Hepatocyte (in vitro differentiated cells): ENCODE measurements around the gene SPOCK3.

Experiments used
- EZH2 ChIP-seq: fragments of 200-600 bp; sonication (generic); IDR thresholded peaks from 2 replicates; pipeline ENCODE4 v1.6.1; 2016; ENCODE audit warnings: antibody characterized with exemption, mild to moderate bottlenecking, borderline replicate concordance
- TF ChIP-seq, protein P1 (sequence below): fragments of 200-600 bp; sonication (generic); IDR thresholded peaks from 2 replicates; pipeline ENCODE4 v1.5.1; 2016; ENCODE audit warnings: antibody characterized with exemption, mild to moderate bottlenecking; ENCODE audit not compliant: poor library complexity

DNA sequence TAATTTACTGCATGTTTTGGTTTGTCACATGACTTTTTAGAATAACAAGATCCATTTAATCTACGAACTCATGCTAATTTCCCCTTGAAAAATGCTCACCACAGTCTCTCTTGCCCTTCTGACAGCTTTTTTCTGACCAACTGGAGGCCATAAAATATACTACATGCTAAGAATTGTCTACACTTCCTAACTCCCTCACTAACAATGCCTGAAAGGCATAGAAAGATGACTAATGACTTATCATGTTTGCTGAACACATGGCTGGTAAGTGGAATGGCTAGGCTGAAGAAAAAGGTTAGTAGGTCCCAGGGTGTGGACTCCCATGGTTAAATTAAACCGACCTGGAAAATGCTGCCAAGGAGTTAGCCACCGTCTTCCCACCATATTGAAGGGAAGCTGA is 309.9 kb downstream of the SPOCK3 start:
- TF ChIP-seq EZH2 = no peak
- TF ChIP-seq, protein P1, sequence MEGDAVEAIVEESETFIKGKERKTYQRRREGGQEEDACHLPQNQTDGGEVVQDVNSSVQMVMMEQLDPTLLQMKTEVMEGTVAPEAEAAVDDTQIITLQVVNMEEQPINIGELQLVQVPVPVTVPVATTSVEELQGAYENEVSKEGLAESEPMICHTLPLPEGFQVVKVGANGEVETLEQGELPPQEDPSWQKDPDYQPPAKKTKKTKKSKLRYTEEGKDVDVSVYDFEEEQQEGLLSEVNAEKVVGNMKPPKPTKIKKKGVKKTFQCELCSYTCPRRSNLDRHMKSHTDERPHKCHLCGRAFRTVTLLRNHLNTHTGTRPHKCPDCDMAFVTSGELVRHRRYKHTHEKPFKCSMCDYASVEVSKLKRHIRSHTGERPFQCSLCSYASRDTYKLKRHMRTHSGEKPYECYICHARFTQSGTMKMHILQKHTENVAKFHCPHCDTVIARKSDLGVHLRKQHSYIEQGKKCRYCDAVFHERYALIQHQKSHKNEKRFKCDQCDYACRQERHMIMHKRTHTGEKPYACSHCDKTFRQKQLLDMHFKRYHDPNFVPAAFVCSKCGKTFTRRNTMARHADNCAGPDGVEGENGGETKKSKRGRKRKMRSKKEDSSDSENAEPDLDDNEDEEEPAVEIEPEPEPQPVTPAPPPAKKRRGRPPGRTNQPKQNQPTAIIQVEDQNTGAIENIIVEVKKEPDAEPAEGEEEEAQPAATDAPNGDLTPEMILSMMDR = no peak
